ENCODE results near the gene CRYBG1.

- no peak for TF ChIP-seq POLR2AphosphoS5 (IDR thresholded peaks at IDR 0.05; ENCODE audit: low read depth, low read length)
- TF ChIP-seq SIN3A (IDR thresholded peaks at IDR 0.05; ENCODE audit: borderline replicate concordance, insufficient read depth, low read length), result no peak
- TF ChIP-seq REST (IDR thresholded peaks at IDR 0.05; ENCODE audit: insufficient read depth in 1 of 2, low read depth in 2 of 2, low read length in 2 of 2), result no peak
Measured at GRCh38 chr6:106579281-106579680, 218.8 kb downstream of the CRYBG1 start.
